ENCODE data around the gene NEO1.

NEO1 gene

GRCh38 chr15:73134196-73134595, 81.9 kb downstream of the NEO1 start:
- H3K4me2 ChIP-seq (ENCODE audit: low read length) = no peak overlapping the region
- TF ChIP-seq EZH2 (IDR thresholded peaks at IDR 0.05; ENCODE audit: borderline replicate concordance, low read length) = no peak
- no peak for TF ChIP-seq CTCF (IDR thresholded peaks at IDR 0.05; ENCODE audit: low read length)
- no peak overlapping the region for H2AFZ ChIP-seq (ENCODE audit: low read length)
- no peak overlapping the region for H3K27ac ChIP-seq (ENCODE audit: low read depth, low read length, poor library complexity, severe bottlenecking)
- H3K9me2 ChIP-seq (ENCODE audit: low read depth, low read length) = no peaks in the 10 kb centered on the region
- H3K27me3 ChIP-seq (ENCODE audit: insufficient read depth, low read length) = no peaks in the 10 kb centered on the region
- H3K9me3 ChIP-seq (ENCODE audit: low read length) = no peaks in the 10 kb centered on the region
- no peak overlapping the region for H3K9ac ChIP-seq (ENCODE audit: low read length)
- no peaks in the 10 kb centered on the region for H3K79me2 ChIP-seq (ENCODE audit: insufficient read depth, low read length)
- no peaks in the 10 kb centered on the region for H3F3A ChIP-seq (ENCODE audit: insufficient read depth, low read length)
- H4K20me1 ChIP-seq (ENCODE audit: insufficient read depth, low read length) = no peaks in the 10 kb centered on the region
- no peak overlapping the region for H3K4me3 ChIP-seq (ENCODE audit: low read depth, low read length, poor library complexity, severe bottlenecking)
- no peaks in the 10 kb centered on the region for H3K4me1 ChIP-seq (ENCODE audit: insufficient read depth, low read length, severe bottlenecking)
- H3K36me3 ChIP-seq (ENCODE audit: insufficient read depth, low read length) = no peaks in the 10 kb centered on the region

DNA sequence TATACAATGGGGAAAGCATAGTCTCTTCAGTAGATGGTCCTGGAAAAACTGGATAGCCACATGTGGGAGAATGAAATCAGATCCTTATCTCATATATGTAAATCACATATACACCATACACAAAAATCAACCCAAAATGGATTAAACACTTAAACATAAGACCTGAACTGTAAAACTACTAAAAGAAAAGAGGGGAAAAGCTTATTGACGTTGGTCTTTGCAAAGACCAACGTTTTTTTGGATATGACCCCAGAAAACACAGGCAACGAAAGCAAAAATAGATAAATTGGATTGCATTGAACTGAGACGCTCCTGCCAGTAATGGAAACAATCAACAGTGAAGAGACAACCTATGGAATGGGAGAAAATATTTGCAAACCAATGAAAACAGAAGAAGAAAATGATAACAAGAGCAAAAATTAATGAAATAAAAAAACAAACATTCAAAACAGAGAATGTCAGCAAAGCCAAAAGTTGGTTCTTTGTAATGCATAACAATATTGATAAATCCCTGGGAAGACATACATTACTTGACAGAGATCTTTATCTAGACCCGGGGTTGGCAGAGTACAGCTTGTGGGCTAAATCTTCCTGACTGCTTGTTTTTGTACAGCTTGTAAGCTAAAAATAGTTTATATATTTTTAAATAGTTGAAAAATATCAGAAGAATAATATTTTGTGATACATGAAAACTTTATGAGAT, 86.9 kb downstream of the NEO1 start:
- Histone ChIP-seq H3K9me3 (ENCODE audit: low read length) (no peaks in the 10 kb centered on the region), H3F3A (ENCODE audit: insufficient read depth, low read length) (no peaks in the 10 kb centered on the region), H3K79me2 (ENCODE audit: insufficient read depth, low read length) (no peaks in the 10 kb centered on the region), H3K36me3 (ENCODE audit: insufficient read depth, low read length) (no peaks in the 10 kb centered on the region), H3K9me2 (ENCODE audit: low read depth, low read length) (no peaks in the 10 kb centered on the region), H3K4me3 (ENCODE audit: low read depth, low read length, poor library complexity, severe bottlenecking) (no peak overlapping the region), H3K27me3 (ENCODE audit: insufficient read depth, low read length) (no peaks in the 10 kb centered on the region), H3K4me1 (ENCODE audit: insufficient read depth, low read length, severe bottlenecking) (no peaks in the 10 kb centered on the region), H4K20me1 (ENCODE audit: insufficient read depth, low read length) (no peaks in the 10 kb centered on the region), H3K4me2 (ENCODE audit: low read length) (no peak overlapping the region), H2AFZ (ENCODE audit: low read length) (no peak overlapping the region), H3K27ac (ENCODE audit: low read depth, low read length, poor library complexity, severe bottlenecking) (no peak overlapping the region), H3K9ac (ENCODE audit: low read length) (no peak overlapping the region)
- TF ChIP-seq EZH2 (IDR thresholded peaks at IDR 0.05; ENCODE audit: borderline replicate concordance, low read length) = no peak
- no peak for TF ChIP-seq CTCF (IDR thresholded peaks at IDR 0.05; ENCODE audit: low read length)

GRCh38 chr15:73139744-73140553, 87.7 kb downstream of the NEO1 start:
- Histone ChIP-seq H3K27me3 (ENCODE audit: insufficient read depth, low read length) (no peaks in the 10 kb centered on the region), H3K4me3 (ENCODE audit: low read depth, low read length, poor library complexity, severe bottlenecking) (no peak overlapping the region), H3K4me2 (ENCODE audit: low read length) (no peak overlapping the region), H3K9me3 (ENCODE audit: low read length) (no peaks in the 10 kb centered on the region), H4K20me1 (ENCODE audit: insufficient read depth, low read length) (no peaks in the 10 kb centered on the region), H3F3A (ENCODE audit: insufficient read depth, low read length) (no peaks in the 10 kb centered on the region), H3K9me2 (ENCODE audit: low read depth, low read length) (no peaks in the 10 kb centered on the region), H2AFZ (ENCODE audit: low read length) (no peak overlapping the region), H3K27ac (ENCODE audit: low read depth, low read length, poor library complexity, severe bottlenecking) (no peak overlapping the region), H3K36me3 (ENCODE audit: insufficient read depth, low read length) (no peaks in the 10 kb centered on the region), H3K79me2 (ENCODE audit: insufficient read depth, low read length) (no peaks in the 10 kb centered on the region), H3K4me1 (ENCODE audit: insufficient read depth, low read length, severe bottlenecking) (no peaks in the 10 kb centered on the region), H3K9ac (ENCODE audit: low read length) (no peak overlapping the region)
- TF ChIP-seq EZH2 (IDR thresholded peaks at IDR 0.05; ENCODE audit: borderline replicate concordance, low read length) (no peak), CTCF (IDR thresholded peaks at IDR 0.05; ENCODE audit: low read length) (no peak)

Measured in OCI-LY1 (cell line).